DND-41 (cell line): ENCODE measurements around the gene TRIP10.
"Not testable (repeated sequence)": the region's sequence is repeated elsewhere in the genome, so short reads cannot be mapped to it uniquely, and the experiment has no call there.

Experiments used
- CTCF ChIP-seq: IDR thresholded peaks from 2 replicates; pipeline ENCODE4 v1.5.1; 2012; ENCODE audit warnings: borderline replicate concordance, low read length, moderate library complexity, mild to moderate bottlenecking; ENCODE audit not compliant: poor library complexity, severe bottlenecking; ENCODE audit errors: extremely low read depth
- EZH2 ChIP-seq: IDR thresholded peaks from 3 replicates; pipeline ENCODE4 v1.6.1; 2012; ENCODE audit warnings: borderline replicate concordance, low read depth, mild to moderate bottlenecking, moderate library complexity, low read length, inconsistent platforms; ENCODE audit not compliant: severe bottlenecking

DNA sequence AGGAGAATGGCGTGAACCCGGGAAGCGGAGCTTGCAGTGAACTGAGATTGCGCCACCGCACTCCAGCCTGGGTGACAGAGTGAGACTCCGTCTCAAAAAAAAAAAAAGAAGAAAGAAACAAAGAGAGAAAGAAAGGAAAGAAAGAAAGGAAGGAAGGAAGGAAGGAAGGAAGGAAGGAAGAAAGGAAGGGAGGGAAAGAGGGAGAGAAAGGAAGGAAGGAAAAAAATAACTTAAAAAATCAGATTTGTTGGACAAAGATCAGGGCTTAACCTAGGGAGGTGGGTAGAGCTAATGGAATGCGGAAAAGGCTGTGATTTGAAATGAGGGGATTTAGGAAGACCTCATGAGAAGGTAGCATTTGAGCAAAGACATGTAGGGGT, 32.2 kb downstream of the TRIP10 start:
- TF ChIP-seq EZH2, CTCF: not testable (repeated sequence)
